ENCODE measurements around the gene RARB. TPM values are rescaled to one million over a fixed set of nuclear protein-coding genes. Genes with fewer than 3 reads are reported as not detected.

Gene RARB
- total and polyA plus RNA-seq, 2 experiments from 2014 or later, result 0.14 to 0.42 TPM

DNA sequence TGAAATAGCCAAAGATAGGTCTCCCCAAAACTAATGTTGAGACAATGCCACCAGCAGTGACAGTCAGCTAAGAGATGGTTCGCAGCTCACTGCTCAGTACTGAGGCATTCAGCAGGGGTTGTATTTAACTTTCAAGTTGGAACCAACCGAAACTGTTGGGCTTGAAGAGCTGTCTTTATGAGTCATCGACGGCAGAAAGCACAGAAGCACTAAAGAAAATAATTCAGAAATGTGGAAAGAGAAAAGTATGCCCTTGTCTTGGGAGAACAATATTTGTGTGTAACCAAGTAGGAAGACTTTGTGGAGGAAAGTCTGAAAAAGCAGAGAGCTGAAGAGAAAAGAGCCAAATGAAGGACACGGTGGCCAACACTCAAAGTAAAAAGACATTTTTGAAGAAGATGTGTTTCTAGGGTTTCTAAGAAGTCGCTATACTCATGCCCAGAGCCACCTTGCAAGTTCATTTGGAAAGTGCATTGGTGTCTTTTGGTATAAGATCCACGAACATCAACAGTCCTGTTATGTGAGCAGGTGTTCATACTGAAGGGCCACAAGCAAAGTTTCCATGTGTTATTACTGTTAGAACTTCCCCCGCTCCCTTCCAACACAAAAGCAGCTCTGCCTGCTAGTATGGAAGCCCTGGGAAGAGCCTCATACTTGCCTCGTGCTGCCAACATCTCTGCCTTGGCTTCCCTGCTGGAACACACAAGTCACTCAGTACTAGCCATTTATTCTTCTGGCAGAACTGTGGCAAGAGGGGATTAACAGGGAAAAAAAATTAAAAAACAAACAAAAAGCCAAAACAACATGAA, 4.1 kb upstream of the RARB start:
- Mint-ChIP-seq H3K4me3 (no peak overlapping the region), H3K9me3 (no peaks in the 10 kb centered on the region; the same call in 2 of the 3 replicates), H3K27me3 (ENCODE audit: insufficient read depth, low read depth, poor library complexity) (peaks cover 8% of the 10 kb centered on the region), H3K27ac (peak overlapping the region; percentile 9; the same call in 1 of the 2 replicates), H3K36me3 (ENCODE audit: low read depth) (peaks cover 2% of the 10 kb centered on the region; the same call in 2 of the 3 replicates), H3K4me1 (peaks cover 75% of the 10 kb centered on the region)
- Histone ChIP-seq H3K4me1 (ENCODE audit: insufficient read depth) (peaks cover 66% of the 10 kb centered on the region), H3K36me3 (ENCODE audit: insufficient read depth) (no peaks in the 10 kb centered on the region), H3K27ac (ENCODE audit: low read depth) (no peak overlapping the region), H3K27me3 (ENCODE audit: insufficient read depth) (peaks cover 18% of the 10 kb centered on the region), H3K4me2 (0 out of 2 replicates have a peak overlapping the region, but pooled peaks have one; percentile 3), H3F3A (replicated peaks; ENCODE audit: low read depth) (no peaks in the 10 kb centered on the region; the same call in 1 of the 2 replicates), H3K79me2 (replicated peaks; ENCODE audit: insufficient read depth) (no peaks in the 10 kb centered on the region), H4K20me1 (replicated peaks; ENCODE audit: insufficient read depth) (no peaks in the 10 kb centered on the region), H3K9me2 (ENCODE audit: insufficient read depth) (no peaks in the 10 kb centered on the region), H3K4me3 (no peak overlapping the region), H2AFZ (peak overlapping the region; percentile 53; the same call in 1 of the 2 replicates)
- DNase-seq (ENCODE audit: low spot score) (no peak), ATAC-seq (no peak)
- TF ChIP-seq, protein P1, sequence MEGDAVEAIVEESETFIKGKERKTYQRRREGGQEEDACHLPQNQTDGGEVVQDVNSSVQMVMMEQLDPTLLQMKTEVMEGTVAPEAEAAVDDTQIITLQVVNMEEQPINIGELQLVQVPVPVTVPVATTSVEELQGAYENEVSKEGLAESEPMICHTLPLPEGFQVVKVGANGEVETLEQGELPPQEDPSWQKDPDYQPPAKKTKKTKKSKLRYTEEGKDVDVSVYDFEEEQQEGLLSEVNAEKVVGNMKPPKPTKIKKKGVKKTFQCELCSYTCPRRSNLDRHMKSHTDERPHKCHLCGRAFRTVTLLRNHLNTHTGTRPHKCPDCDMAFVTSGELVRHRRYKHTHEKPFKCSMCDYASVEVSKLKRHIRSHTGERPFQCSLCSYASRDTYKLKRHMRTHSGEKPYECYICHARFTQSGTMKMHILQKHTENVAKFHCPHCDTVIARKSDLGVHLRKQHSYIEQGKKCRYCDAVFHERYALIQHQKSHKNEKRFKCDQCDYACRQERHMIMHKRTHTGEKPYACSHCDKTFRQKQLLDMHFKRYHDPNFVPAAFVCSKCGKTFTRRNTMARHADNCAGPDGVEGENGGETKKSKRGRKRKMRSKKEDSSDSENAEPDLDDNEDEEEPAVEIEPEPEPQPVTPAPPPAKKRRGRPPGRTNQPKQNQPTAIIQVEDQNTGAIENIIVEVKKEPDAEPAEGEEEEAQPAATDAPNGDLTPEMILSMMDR (conservative IDR thresholded peaks at IDR 0.05; ENCODE audit: low read depth in 2 of 2), result no peak

DNA sequence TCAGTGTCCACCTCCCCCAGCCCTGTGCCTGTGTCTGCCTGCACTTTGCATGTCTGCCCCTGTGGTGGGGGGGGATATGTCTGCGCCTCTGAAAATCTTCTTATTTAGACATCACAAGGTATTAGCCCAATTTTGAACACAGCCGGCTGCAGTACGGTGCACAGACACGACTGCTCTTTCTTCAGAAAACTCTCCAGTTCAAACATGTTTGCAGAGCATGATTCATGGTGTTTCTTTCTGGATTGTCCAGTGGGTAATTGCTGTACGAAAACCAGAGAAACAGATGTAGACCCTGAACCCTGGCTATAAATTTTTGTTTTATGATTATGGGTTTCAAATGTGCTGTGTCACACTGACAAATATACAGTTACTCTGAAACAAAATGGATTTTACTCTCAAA, 3.4 kb upstream of the RARB start:
- H3K4me3 Mint-ChIP-seq, result no peak overlapping the region
- Histone ChIP-seq H3K4me2 (0 out of 2 replicates have a peak overlapping the region, but pooled peaks have one; percentile 3), H3K4me3 (no peak overlapping the region), H3K79me2 (replicated peaks; ENCODE audit: insufficient read depth) (no peaks in the 10 kb centered on the region), H3K36me3 (ENCODE audit: insufficient read depth) (no peaks in the 10 kb centered on the region), H3K27me3 (ENCODE audit: insufficient read depth) (peaks cover 19% of the 10 kb centered on the region), H3F3A (replicated peaks; ENCODE audit: low read depth) (no peaks in the 10 kb centered on the region; the same call in 1 of the 2 replicates), H3K4me1 (ENCODE audit: insufficient read depth) (peaks cover 66% of the 10 kb centered on the region), H4K20me1 (replicated peaks; ENCODE audit: insufficient read depth) (no peaks in the 10 kb centered on the region), H3K27ac (ENCODE audit: low read depth) (no peak overlapping the region), H3K9me2 (ENCODE audit: insufficient read depth) (no peaks in the 10 kb centered on the region), H2AFZ (no peak overlapping the region)
- TF ChIP-seq POLR2AphosphoS5 (IDR thresholded peaks at IDR 0.05; ENCODE audit: low read depth), result no peak
- no peak for TF ChIP-seq CREB1 (CRISPR knock-in tag; IDR thresholded peaks at IDR 0.05; ENCODE audit: low read depth)
- TF ChIP-seq NANOG (IDR thresholded peaks at IDR 0.05; ENCODE audit: borderline replicate concordance), result no peak
- no peak for TF ChIP-seq JUNB (IDR thresholded peaks at IDR 0.05; ENCODE audit: unreplicated experiment)
- no peak overlapping the region for H3K27ac Mint-ChIP-seq
- H3K36me3 Mint-ChIP-seq (ENCODE audit: low read depth), result no peaks in the 10 kb centered on the region; the same call in 2 of the 3 replicates
- H3K9me3 Mint-ChIP-seq, result no peaks in the 10 kb centered on the region; the same call in 2 of the 3 replicates
- DNase-seq (ENCODE audit: low spot score) (no peak), ATAC-seq (no peak)
- H3K4me1 Mint-ChIP-seq, result peaks cover 73% of the 10 kb centered on the region
- peaks cover 8% of the 10 kb centered on the region for H3K27me3 Mint-ChIP-seq (ENCODE audit: insufficient read depth, low read depth, poor library complexity)

DNA sequence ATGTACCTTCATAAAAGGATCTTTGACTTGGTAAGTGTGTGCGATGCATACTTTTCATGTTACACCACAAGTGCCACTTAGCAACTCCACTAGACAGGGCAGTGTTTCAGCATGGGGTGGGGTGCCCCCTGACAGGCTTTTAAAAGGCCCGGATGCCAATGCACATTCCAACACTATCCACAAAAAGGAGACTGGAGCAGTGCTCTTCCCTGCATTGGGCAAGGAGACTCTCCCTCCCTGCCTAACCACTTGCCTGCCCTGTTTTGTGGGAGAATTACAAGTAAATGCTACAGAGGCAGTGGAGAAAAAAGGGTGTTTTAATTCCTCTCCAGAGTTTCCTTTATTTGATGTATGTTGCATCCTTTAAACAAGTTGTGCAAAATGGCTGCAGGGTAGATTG, 1.7 kb upstream of the RARB start:
- no peaks in the 10 kb centered on the region; the same call in 1 of the 2 replicates for H3F3A ChIP-seq (replicated peaks; ENCODE audit: low read depth)
- Mint-ChIP-seq H3K36me3 (ENCODE audit: low read depth) (no peaks in the 10 kb centered on the region), H3K9me3 (no peaks in the 10 kb centered on the region; the same call in 2 of the 3 replicates), H3K4me3 (no peak overlapping the region; the same call in 2 of the 3 replicates), H3K27me3 (ENCODE audit: insufficient read depth, low read depth, poor library complexity) (peaks cover 8% of the 10 kb centered on the region), H3K27ac (no peak overlapping the region), H3K4me1 (peaks cover 70% of the 10 kb centered on the region)
- peaks cover 62% of the 10 kb centered on the region for H3K4me1 ChIP-seq (ENCODE audit: insufficient read depth)
- H3K9me2 ChIP-seq (ENCODE audit: insufficient read depth), result no peaks in the 10 kb centered on the region
- no peaks in the 10 kb centered on the region for H4K20me1 ChIP-seq (replicated peaks; ENCODE audit: insufficient read depth)
- H3K79me2 ChIP-seq (replicated peaks; ENCODE audit: insufficient read depth), result no peaks in the 10 kb centered on the region
- H3K27ac ChIP-seq (ENCODE audit: low read depth), result no peak overlapping the region
- H3K4me2 ChIP-seq, result peak overlapping the region; percentile 28
- H3K4me3 ChIP-seq, result no peak overlapping the region
- H3K36me3 ChIP-seq (ENCODE audit: insufficient read depth), result no peaks in the 10 kb centered on the region
- ATAC-seq (peak; percentile 64), DNase-seq (ENCODE audit: low spot score) (peak; percentile 39)
- no peak overlapping the region for H2AFZ ChIP-seq
- peaks cover 19% of the 10 kb centered on the region for H3K27me3 ChIP-seq (ENCODE audit: insufficient read depth)
- no peak for TF ChIP-seq EZH2phosphoT487 (IDR thresholded peaks at IDR 0.05; ENCODE audit: unreplicated experiment)
- TF ChIP-seq STAT1 (IDR thresholded peaks at IDR 0.05; ENCODE audit: unreplicated experiment), result no peak
- TF ChIP-seq CREB1 (CRISPR knock-in tag; IDR thresholded peaks at IDR 0.05; ENCODE audit: low read depth), result no peak
- no peak for TF ChIP-seq ZNF114 (CRISPR knock-in tag; IDR thresholded peaks at IDR 0.05)
- no peak for TF ChIP-seq NANOG (IDR thresholded peaks at IDR 0.05; ENCODE audit: borderline replicate concordance)

All from GM23338 (cell line).